Peyer's patch (tissue), 4 donors: ENCODE results near the gene CELF4. TPM values are rescaled to one million over a fixed set of nuclear protein-coding genes. Genes with fewer than 3 reads are reported as not detected.

Experiments
- DNase-seq, 3 donors: peaks; one replicate each; pipeline ENCODE4 v3.0.0-alpha.2; 2017 to 2019
- H3K27ac ChIP-seq, 4 donors: fragments of 200-600 bp; sonication (generic); one replicate each; pipeline ENCODE4 v1.5.1; 2016 to 2019
- H3K27me3 ChIP-seq, 2 donors: fragments of 200-600 bp; sonication (generic); one replicate each; pipeline ENCODE4 v1.5.1; 2019
- H3K36me3 ChIP-seq, 3 donors: fragments of 200-600 bp; sonication (generic); one replicate each; pipeline ENCODE4 v1.5.1; 2016 to 2019
- H3K4me1 ChIP-seq, 4 donors: fragments of 200-600 bp; sonication (generic); one replicate each; pipeline ENCODE4 v1.5.1; 2016 to 2019
- H3K4me3 ChIP-seq, 4 donors: fragments of 200-600 bp; sonication (generic); 1 replicate in 3 of 4; 2 replicates in 1 of 4; pipeline ENCODE4 v1.5.1; 2016 to 2019; ENCODE audit warnings: mild to moderate bottlenecking in 1 of 4
- H3K9me3 ChIP-seq, 4 donors: fragments of 200-600 bp; sonication (generic); one replicate each; pipeline ENCODE4 v1.5.1; 2016 to 2019; ENCODE audit warnings: mild to moderate bottlenecking in 1 of 4
- CTCF ChIP-seq, 6 experiments: fragments of 450-650 bp in 4 of 6; fragments of 200-600 bp in 2 of 6; sonication (generic) in 1 of 6; IDR thresholded peaks; one replicate each; pipeline ENCODE4 v1.5.1; 2017 to 2019; ENCODE audit warnings: antibody characterized with exemption in 6 of 6, mild to moderate bottlenecking in 3 of 6, moderate library complexity in 1 of 6
- POLR2A ChIP-seq, 2 donors: fragments of 450-650 bp; IDR thresholded peaks; one replicate each; pipeline ENCODE4 v1.5.1; 2017; ENCODE audit warnings: antibody characterized with exemption in 2 of 2, mild to moderate bottlenecking in 2 of 2, moderate library complexity in 2 of 2
- total RNA-seq, 4 donors: library from RNA; depleted of rRNA; stranded (reverse); fragments of >200 nt; gene quantifications; one replicate each; pipeline ENCODE4 v1.1.0, GENCODE V29; 2016

CELF4 gene
- total RNA-seq, 4 donors from 2014 or later: 0.35 to 4.8 TPM; not detected in 2

GRCh38 chr18:37552286-37552685 lies 13.3 kb downstream of the CELF4 start:
- no peaks in the 10 kb centered on the region for H3K27me3 ChIP-seq
- H3K36me3 ChIP-seq: no peaks in the 10 kb centered on the region
- no peak overlapping the region for H3K27ac ChIP-seq
- no peaks in the 10 kb centered on the region for H3K9me3 ChIP-seq
- TF ChIP-seq CTCF (IDR thresholded peaks at IDR 0.05) (no peak), POLR2A (IDR thresholded peaks at IDR 0.05) (no peak)
- H3K4me1 ChIP-seq: no peaks in the 10 kb centered on the region
- DNase-seq: no peak
- H3K4me3 ChIP-seq: no peak overlapping the region

GRCh38 chr18:37551846-37552245 lies 13.8 kb downstream of the CELF4 start:
- Histone ChIP-seq H3K4me3 (no peak overlapping the region), H3K36me3 (no peaks in the 10 kb centered on the region), H3K9me3 (no peaks in the 10 kb centered on the region), H3K4me1 (no peaks in the 10 kb centered on the region), H3K27ac (no peak overlapping the region), H3K27me3 (no peaks in the 10 kb centered on the region)
- DNase-seq: no peak
- no peak for TF ChIP-seq POLR2A (IDR thresholded peaks at IDR 0.05)
- TF ChIP-seq CTCF (IDR thresholded peaks at IDR 0.05): no peak

- DNase-seq: no peak
- H3K27me3 ChIP-seq: no peaks in the 10 kb centered on the region
- no peak overlapping the region for H3K4me3 ChIP-seq
- H3K9me3 ChIP-seq: no peaks in the 10 kb centered on the region
- H3K36me3 ChIP-seq: no peaks in the 10 kb centered on the region
- TF ChIP-seq CTCF (IDR thresholded peaks at IDR 0.05): no peak
- no peak for TF ChIP-seq POLR2A (IDR thresholded peaks at IDR 0.05)
- no peak overlapping the region for H3K27ac ChIP-seq
- no peaks in the 10 kb centered on the region for H3K4me1 ChIP-seq
These were observed 14.3 kb downstream of the CELF4 start for GRCh38 chr18:37551249-37551648.

GRCh38 chr18:37550118-37550875 lies 15.3 kb downstream of the CELF4 start:
- DNase-seq: no peak
- Histone ChIP-seq H3K27ac (no peak overlapping the region), H3K27me3 (no peaks in the 10 kb centered on the region), H3K4me3 (no peak overlapping the region), H3K4me1 (no peaks in the 10 kb centered on the region), H3K9me3 (no peaks in the 10 kb centered on the region), H3K36me3 (no peaks in the 10 kb centered on the region)
- TF ChIP-seq POLR2A (IDR thresholded peaks at IDR 0.05) (no peak), CTCF (IDR thresholded peaks at IDR 0.05) (no peak)

- DNase-seq: no peak
- no peak overlapping the region for H3K27ac ChIP-seq
- H3K4me3 ChIP-seq: no peak overlapping the region
- no peak for TF ChIP-seq POLR2A (IDR thresholded peaks at IDR 0.05)
- TF ChIP-seq CTCF (IDR thresholded peaks at IDR 0.05): no peak
- H3K4me1 ChIP-seq: no peaks in the 10 kb centered on the region
- no peaks in the 10 kb centered on the region for H3K36me3 ChIP-seq
- H3K27me3 ChIP-seq: no peaks in the 10 kb centered on the region
- H3K9me3 ChIP-seq: no peaks in the 10 kb centered on the region
These were observed 16.8 kb downstream of the CELF4 start for GRCh38 chr18:37548679-37549289.
